ENCODE results near the gene VSTM5.

DNA sequence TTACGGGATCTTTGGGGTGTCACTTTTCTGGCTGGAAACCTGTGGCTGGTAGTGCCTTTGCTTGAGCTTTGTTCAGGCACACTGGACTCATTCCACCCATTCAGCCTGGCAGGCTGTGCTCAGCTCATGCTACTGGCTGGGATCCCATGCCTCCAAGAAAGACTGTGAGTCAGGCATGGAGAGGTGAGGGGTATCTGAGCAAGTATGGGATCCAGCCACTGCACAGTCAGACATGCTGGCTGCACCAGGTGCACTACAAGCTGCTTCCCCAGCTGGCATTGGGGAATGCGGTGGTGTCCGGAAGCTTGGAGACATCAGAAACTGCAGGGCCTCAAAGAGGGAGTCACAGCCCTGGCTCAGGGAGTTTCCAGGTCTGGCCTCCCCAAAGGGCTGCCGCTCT is 78.3 kb downstream of the VSTM5 start:
- TF ChIP-seq POLR2AphosphoS5 (IDR thresholded peaks at IDR 0.05; ENCODE audit: low read depth) (no peak), GABPA (IDR thresholded peaks at IDR 0.05; ENCODE audit: low read depth) (no peak)
- TF ChIP-seq, protein P1, sequence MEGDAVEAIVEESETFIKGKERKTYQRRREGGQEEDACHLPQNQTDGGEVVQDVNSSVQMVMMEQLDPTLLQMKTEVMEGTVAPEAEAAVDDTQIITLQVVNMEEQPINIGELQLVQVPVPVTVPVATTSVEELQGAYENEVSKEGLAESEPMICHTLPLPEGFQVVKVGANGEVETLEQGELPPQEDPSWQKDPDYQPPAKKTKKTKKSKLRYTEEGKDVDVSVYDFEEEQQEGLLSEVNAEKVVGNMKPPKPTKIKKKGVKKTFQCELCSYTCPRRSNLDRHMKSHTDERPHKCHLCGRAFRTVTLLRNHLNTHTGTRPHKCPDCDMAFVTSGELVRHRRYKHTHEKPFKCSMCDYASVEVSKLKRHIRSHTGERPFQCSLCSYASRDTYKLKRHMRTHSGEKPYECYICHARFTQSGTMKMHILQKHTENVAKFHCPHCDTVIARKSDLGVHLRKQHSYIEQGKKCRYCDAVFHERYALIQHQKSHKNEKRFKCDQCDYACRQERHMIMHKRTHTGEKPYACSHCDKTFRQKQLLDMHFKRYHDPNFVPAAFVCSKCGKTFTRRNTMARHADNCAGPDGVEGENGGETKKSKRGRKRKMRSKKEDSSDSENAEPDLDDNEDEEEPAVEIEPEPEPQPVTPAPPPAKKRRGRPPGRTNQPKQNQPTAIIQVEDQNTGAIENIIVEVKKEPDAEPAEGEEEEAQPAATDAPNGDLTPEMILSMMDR (IDR thresholded peaks at IDR 0.05; ENCODE audit: insufficient read depth, low read length), result no peak

Data from HL-60 (cell line).